Liver (tissue), 3 donors: ENCODE results near the gene CST9.

Experiments used
- CTCF ChIP-seq: fragments of 150-350 bp; IDR thresholded peaks from 2 replicates; pipeline ENCODE4 v1.5.1; 2017; ENCODE audit warnings: improper control_type of control experiment, low read depth, low read length; ENCODE audit not compliant: missing input control
- EGR1 ChIP-seq, 2 donors: IDR thresholded peaks; 2 replicates each; pipeline ENCODE4 v1.6.1; 2016 to 2018; ENCODE audit warnings: antibody characterized with exemption in 2 of 2, low read depth in 2 of 2
- GABPA ChIP-seq, 2 donors: IDR thresholded peaks in 1 of 2; conservative IDR thresholded peaks in 1 of 2; 2 replicates each; pipeline ENCODE4 v1.6.1; 2016; ENCODE audit warnings: antibody characterized with exemption in 2 of 2, mild to moderate bottlenecking in 1 of 2, moderate library complexity in 1 of 2
- JUND ChIP-seq, 2 donors: IDR thresholded peaks; 2 replicates each; pipeline ENCODE4 v1.6.1; 2016; ENCODE audit warnings: antibody characterized with exemption in 2 of 2
- MAX ChIP-seq: IDR thresholded peaks from 2 replicates; pipeline ENCODE4 v1.6.1; 2016; ENCODE audit warnings: antibody characterized with exemption
- RAD21 ChIP-seq, 2 donors: IDR thresholded peaks; 2 replicates each; pipeline ENCODE4 v1.6.1; 2016; ENCODE audit warnings: antibody characterized with exemption in 2 of 2, mild to moderate bottlenecking in 2 of 2
- RXRA ChIP-seq, 2 donors: IDR thresholded peaks; 2 replicates each; pipeline ENCODE4 v1.6.1; 2017 to 2018; ENCODE audit warnings: antibody characterized with exemption in 2 of 2, mild to moderate bottlenecking in 1 of 2
- SP1 ChIP-seq: IDR thresholded peaks from 2 replicates; pipeline ENCODE4 v1.6.1; 2018; ENCODE audit warnings: antibody characterized with exemption, mild to moderate bottlenecking
- TAF1 ChIP-seq: conservative IDR thresholded peaks from 2 replicates; pipeline ENCODE4 v1.6.1; 2016; ENCODE audit warnings: antibody characterized with exemption, mild to moderate bottlenecking
- YY1 ChIP-seq: IDR thresholded peaks from 2 replicates; pipeline ENCODE4 v1.6.1; 2016; ENCODE audit warnings: antibody characterized with exemption, mild to moderate bottlenecking
- TF ChIP-seq, protein P1 (sequence below): IDR thresholded peaks from 2 replicates; pipeline ENCODE4 v1.6.1; 2016; ENCODE audit warnings: antibody characterized with exemption, mild to moderate bottlenecking
- donor health status: healthy.
- donor health status: healthy.

DNA sequence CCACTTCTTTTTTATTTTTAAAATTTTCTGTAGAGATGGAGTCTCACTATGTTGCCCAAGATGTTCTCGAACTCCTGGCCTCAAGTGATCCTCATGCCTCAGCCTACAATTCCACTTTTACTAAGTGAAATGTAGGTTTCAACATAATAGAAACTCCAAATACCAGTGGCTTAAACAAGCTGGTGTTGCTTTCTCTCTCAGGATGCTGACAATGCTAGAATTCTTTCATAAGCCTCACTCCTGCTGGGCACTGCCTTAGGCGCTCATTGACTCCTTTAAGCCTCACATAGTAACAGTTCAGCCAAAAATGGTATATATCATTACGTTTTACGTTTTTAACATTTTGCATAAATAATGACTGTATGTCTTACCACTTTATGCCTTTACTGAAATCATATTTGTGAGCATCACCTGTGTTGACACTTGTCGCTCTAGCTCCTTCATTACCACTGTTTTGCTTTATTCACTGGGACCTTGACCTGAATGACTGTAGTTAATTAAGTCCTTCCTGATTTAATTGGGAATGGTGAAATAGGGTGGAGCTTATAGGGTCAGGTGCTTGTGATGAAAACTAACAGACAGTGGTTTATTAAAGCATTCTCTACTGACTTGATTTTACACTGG, 3.9 kb upstream of the CST9 start:
- no peak for TF ChIP-seq GABPA (IDR thresholded peaks at IDR 0.05 in 1 of 2, conservative IDR thresholded peaks at IDR 0.05 in 1 of 2)
- TF ChIP-seq RXRA (IDR thresholded peaks at IDR 0.05), result no peak
- TF ChIP-seq CTCF, result no peak
- TF ChIP-seq, protein P1, sequence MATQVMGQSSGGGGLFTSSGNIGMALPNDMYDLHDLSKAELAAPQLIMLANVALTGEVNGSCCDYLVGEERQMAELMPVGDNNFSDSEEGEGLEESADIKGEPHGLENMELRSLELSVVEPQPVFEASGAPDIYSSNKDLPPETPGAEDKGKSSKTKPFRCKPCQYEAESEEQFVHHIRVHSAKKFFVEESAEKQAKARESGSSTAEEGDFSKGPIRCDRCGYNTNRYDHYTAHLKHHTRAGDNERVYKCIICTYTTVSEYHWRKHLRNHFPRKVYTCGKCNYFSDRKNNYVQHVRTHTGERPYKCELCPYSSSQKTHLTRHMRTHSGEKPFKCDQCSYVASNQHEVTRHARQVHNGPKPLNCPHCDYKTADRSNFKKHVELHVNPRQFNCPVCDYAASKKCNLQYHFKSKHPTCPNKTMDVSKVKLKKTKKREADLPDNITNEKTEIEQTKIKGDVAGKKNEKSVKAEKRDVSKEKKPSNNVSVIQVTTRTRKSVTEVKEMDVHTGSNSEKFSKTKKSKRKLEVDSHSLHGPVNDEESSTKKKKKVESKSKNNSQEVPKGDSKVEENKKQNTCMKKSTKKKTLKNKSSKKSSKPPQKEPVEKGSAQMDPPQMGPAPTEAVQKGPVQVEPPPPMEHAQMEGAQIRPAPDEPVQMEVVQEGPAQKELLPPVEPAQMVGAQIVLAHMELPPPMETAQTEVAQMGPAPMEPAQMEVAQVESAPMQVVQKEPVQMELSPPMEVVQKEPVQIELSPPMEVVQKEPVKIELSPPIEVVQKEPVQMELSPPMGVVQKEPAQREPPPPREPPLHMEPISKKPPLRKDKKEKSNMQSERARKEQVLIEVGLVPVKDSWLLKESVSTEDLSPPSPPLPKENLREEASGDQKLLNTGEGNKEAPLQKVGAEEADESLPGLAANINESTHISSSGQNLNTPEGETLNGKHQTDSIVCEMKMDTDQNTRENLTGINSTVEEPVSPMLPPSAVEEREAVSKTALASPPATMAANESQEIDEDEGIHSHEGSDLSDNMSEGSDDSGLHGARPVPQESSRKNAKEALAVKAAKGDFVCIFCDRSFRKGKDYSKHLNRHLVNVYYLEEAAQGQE, result no peak
- TF ChIP-seq YY1, result no peak
- no peak for TF ChIP-seq MAX
- TF ChIP-seq RAD21 (IDR thresholded peaks at IDR 0.05), result no peak
- no peak for TF ChIP-seq JUND (IDR thresholded peaks at IDR 0.05)
- no peak for TF ChIP-seq TAF1
- no peak for TF ChIP-seq EGR1 (IDR thresholded peaks at IDR 0.05; ENCODE audit: low read depth in 2 of 2)
- no peak for TF ChIP-seq SP1
